ENCODE results near the gene ERVMER34-1.

DNA sequence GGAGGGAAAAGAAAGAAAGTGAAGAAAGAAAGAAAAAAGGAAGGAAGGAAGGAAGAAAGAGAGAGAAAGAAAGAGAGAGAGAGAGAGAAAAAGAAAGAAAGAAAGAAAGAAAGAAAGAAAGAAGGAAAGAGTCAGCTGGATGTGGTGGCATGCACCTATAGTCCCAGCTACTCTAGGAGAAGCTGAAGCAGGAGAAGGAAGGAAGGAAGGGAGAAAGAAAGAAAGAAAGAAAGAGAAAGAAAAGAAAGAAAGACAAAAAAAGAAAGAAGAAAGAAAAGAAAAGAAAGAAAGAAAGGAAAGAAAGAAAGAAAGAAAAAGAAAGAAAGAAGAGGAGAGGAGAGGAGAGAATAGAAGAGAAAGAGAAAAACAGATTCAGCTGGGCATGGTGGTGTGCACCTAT is 44.3 kb upstream of the ERVMER34-1 start:
- TF ChIP-seq CTCF (IDR thresholded peaks at IDR 0.05) (no peak), POLR2A (IDR thresholded peaks at IDR 0.05) (no peak)

Data from body of pancreas (tissue), 4 donors.